ENCODE results near the gene IVD. TPM values are rescaled to one million over a fixed set of nuclear protein-coding genes. Genes with fewer than 3 reads are reported as not detected.

IVD gene
- total and polyA plus RNA-seq, 2 of the 8 experiments (the other 6 are each of a cell fraction or from before 2014, with no cell fraction given) = 55.2 to 78.8 TPM

DNA sequence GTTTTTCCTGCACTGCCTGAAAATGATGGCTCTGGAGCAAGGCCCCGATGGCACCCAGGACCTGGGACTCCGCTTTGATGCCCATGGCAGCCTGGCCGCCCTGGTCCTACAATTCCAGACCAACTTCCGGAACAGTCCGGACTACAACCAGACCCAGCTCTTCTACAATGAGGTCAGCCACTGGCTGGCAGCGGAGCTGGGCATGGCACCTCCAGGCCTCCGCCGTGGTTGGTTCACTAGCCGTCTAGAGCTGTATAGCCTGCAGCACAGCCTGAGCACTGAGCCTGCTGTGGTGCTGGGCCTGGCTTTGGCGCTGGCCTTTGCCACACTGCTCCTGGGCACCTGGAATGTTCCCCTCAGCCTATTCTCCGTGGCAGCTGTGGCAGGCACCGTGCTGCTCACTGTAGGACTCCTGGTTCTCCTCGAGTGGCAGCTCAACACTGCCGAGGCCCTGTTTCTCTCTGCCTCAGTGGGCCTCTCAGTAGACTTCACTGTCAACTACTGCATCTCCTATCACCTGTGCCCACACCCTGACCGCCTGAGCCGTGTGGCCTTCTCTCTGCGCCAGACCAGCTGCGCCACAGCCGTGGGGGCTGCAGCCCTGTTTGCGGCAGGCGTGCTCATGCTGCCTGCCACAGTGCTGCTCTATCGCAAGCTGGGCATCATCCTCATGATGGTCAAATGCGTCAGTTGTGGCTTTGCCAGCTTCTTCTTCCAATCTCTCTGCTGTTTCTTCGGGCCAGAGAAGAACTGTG is 36.7 kb upstream of the IVD start:
- H4K8ac ChIP-seq (ENCODE audit: extremely low read depth, insufficient read depth, low read length) = peak overlapping the region; percentile 91; the same call in 1 of the 2 replicates
- H3K9ac ChIP-seq (replicated peaks in 1 of 4; ENCODE audit: extremely low read depth in 1 of 4, low read depth in 3 of 4, low read length in 3 of 4) = no peak overlapping the region
- peaks cover 1% of the 10 kb centered on the region for H3K23me2 ChIP-seq (ENCODE audit: low read depth, low read length)
- ChIA-PET CTCF (ENCODE audit: partially characterized antibody) (interaction anchor here (0.8 to 13.4 kb wide), 30 partner anchors 9 to 137 kb away, joined by 3 to 452 read pairs (median 5); partner anchors contain the start of genes CCDC9B, DISP2, IVD and KNSTRN), POLR2A (ENCODE audit: partially characterized antibody) (interaction anchor here (0.7 to 4.1 kb wide), 10 partner anchors 11 to 67 kb away, joined by 3 to 24 read pairs (median 4); partner anchors contain the start of gene KNSTRN)
- no peak overlapping the region for H2BK20ac ChIP-seq (ENCODE audit: low read length)
- peak; percentile 36 for TF ChIP-seq RNF2 (IDR thresholded peaks at IDR 0.05; ENCODE audit: borderline replicate concordance, low read depth, low read length, missing control alignments, poor library complexity, severe bottlenecking)
- TF ChIP-seq GTF2F1 (IDR thresholded peaks at IDR 0.05; ENCODE audit: borderline replicate concordance, low read depth, low read length) = no peak
- H3K9me3 ChIP-seq (ENCODE audit: insufficient read depth in 2 of 2, low read depth in 1 of 2, low read length in 1 of 2) = peaks cover 0 to 8% of the 10 kb centered on the region in 2 experiments; a peak in 1 of 4 replicates
- no peak overlapping the region for H3K56ac ChIP-seq (replicated peaks; ENCODE audit: insufficient read length, low read depth, low read length)
- no peaks in the 10 kb centered on the region for H3K79me1 ChIP-seq (ENCODE audit: low read depth, low read length)
- H2BK5ac ChIP-seq (ENCODE audit: low read depth, low read length) = no peak overlapping the region
- no peak overlapping the region for H3K4me2 ChIP-seq (ENCODE audit: insufficient read depth in 1 of 2, low read depth in 2 of 2, low read length in 2 of 2)
- peaks cover 5 to 27% (median 23%) of the 10 kb centered on the region in 4 experiments for H3K27me3 ChIP-seq (replicated peaks in 1 of 4; ENCODE audit: control insufficient read depth in 3 of 4, extremely low read depth in 1 of 4, insufficient read depth in 3 of 4, low read length in 3 of 4)
- peaks cover 3 to 6% (median 4%) of the 10 kb centered on the region in 4 experiments; a peak in 4 of 7 replicates for H3K4me1 ChIP-seq (replicated peaks in 1 of 4; ENCODE audit: control insufficient read depth in 3 of 4, insufficient read depth in 4 of 4, low read length in 3 of 4)
- no peak overlapping the region for H2AK5ac ChIP-seq (ENCODE audit: low read depth, low read length)
- H3K79me2 ChIP-seq (ENCODE audit: control insufficient read depth in 1 of 2, insufficient read depth in 2 of 2, low read length in 2 of 2) = no peaks in the 10 kb centered on the region
- H3K14ac ChIP-seq (ENCODE audit: insufficient read length) = no peak overlapping the region
- peak overlapping the region; percentile 92; the same call in 1 of the 2 replicates for H2BK12ac ChIP-seq (ENCODE audit: low read depth, low read length)
- peak overlapping the region; percentile 60; the same call in 1 of the 2 replicates for H3K18ac ChIP-seq (ENCODE audit: extremely low read depth, low read length)
- H3K36me3 ChIP-seq (ENCODE audit: control insufficient read depth in 2 of 4, insufficient read depth in 4 of 4, low read length in 3 of 4) = no peaks in the 10 kb centered on the region
- peaks cover 0 to 1% of the 10 kb centered on the region in 2 experiments for H4K20me1 ChIP-seq (replicated peaks in 1 of 2; ENCODE audit: control insufficient read depth in 1 of 2, insufficient read depth in 2 of 2, low read length in 2 of 2)
- no peak overlapping the region for H2AFZ ChIP-seq (ENCODE audit: low read length)
- H3K4ac ChIP-seq (replicated peaks; ENCODE audit: insufficient read length, low read depth, low read length) = peak overlapping the region; percentile 49
- H2BK15ac ChIP-seq (ENCODE audit: low read length) = peak overlapping the region; percentile 88; the same call in 1 of the 2 replicates
- H2BK120ac ChIP-seq (replicated peaks; ENCODE audit: low read depth, low read length) = no peak overlapping the region
- H3K23ac ChIP-seq (ENCODE audit: insufficient read length) = no peak overlapping the region
- no peak overlapping the region for H3K4me3 ChIP-seq (ENCODE audit: extremely low read depth in 1 of 4, insufficient read depth in 2 of 4, low read depth in 3 of 4, low read length in 4 of 4)
- DNase-seq (ENCODE audit: low read depth in 1 of 2, low spot score in 2 of 2) (no peak), FAIRE-seq (no peak)
- WGBS, 2 experiments (ENCODE audit: extremely low coverage in 1 of 2, insufficient coverage in 1 of 2, insufficient read length in 1 of 2, insufficient replicate concordance in 2 of 2, low coverage in 1 of 2, low lambda C conversion rate in 2 of 2, missing lambda C conversion rate in 1 of 2) = 96% methylated on average over 24 of the region's 24 CpGs; no CpG with 5 or more reads in 1 of the 2 experiments
- H3K27ac ChIP-seq (ENCODE audit: low read depth, low read length) = no peak overlapping the region
- H4K91ac ChIP-seq (replicated peaks; ENCODE audit: insufficient read length, low read length) = peak overlapping the region; percentile 62
- no peak overlapping the region for H4K5ac ChIP-seq (ENCODE audit: insufficient read length, low read depth, low read length)
